Uterus (tissue), 2 donors: ENCODE data around the gene SRCIN1.

ENCODE experiments used
- CTCF ChIP-seq, 4 experiments: fragments of 200-600 bp in 2 of 4; fragments of 450-650 bp in 2 of 4; sonication (generic) in 2 of 4; IDR thresholded peaks; one replicate each; pipeline ENCODE4 v1.5.1; 2016 to 2019; ENCODE audit warnings: antibody characterized with exemption in 4 of 4, mild to moderate bottlenecking in 2 of 4, moderate library complexity in 1 of 4
- POLR2A ChIP-seq, 2 donors: fragments of 450-650 bp; IDR thresholded peaks; one replicate each; pipeline ENCODE4 v1.6.1; 2016; ENCODE audit warnings: antibody characterized with exemption in 2 of 2, mild to moderate bottlenecking in 1 of 2, moderate library complexity in 1 of 2

GRCh38 chr17:38552343-38552742, 53.4 kb downstream of the SRCIN1 start:
- TF ChIP-seq CTCF (IDR thresholded peaks at IDR 0.05), result no peak
- no peak for TF ChIP-seq POLR2A (IDR thresholded peaks at IDR 0.05)
